Body of pancreas (tissue), 4 donors: Measurements from ENCODE around the gene SORCS2.

Experiments used
- CTCF ChIP-seq, 7 experiments: fragments of 450-650 bp in 4 of 7; fragments of 200-600 bp in 3 of 7; sonication (generic) in 3 of 7; IDR thresholded peaks; one replicate each; pipeline ENCODE4 v1.5.1; 2016 to 2019; ENCODE audit warnings: antibody characterized with exemption in 7 of 7
- POLR2A ChIP-seq, 3 donors: fragments of 450-650 bp; IDR thresholded peaks; one replicate each; pipeline ENCODE4 v1.6.1; 2016; ENCODE audit warnings: antibody characterized with exemption in 3 of 3, mild to moderate bottlenecking in 2 of 3

GRCh38 chr4:7217474-7218321, 25.4 kb downstream of the SORCS2 start:
- TF ChIP-seq CTCF (IDR thresholded peaks at IDR 0.05), result no peak
- TF ChIP-seq POLR2A (IDR thresholded peaks at IDR 0.05), result no peak
